Tongue (tissue), 2 donors: ENCODE results near the gene RFXANK. TPM values are rescaled to one million over a fixed set of nuclear protein-coding genes. Genes with fewer than 3 reads are reported as not detected.
A peak's percentile ranks its signal among the peaks of the same experiment; 100 is the strongest.
"Not testable (repeated sequence)": the region's sequence is repeated elsewhere in the genome, so short reads cannot be mapped to it uniquely, and the experiment has no call there.

Experiments
- DNase-seq: peaks from one replicate; pipeline ENCODE4 v3.0.0-alpha.2; 2015
- total RNA-seq: library from RNA; depleted of rRNA; stranded (reverse); fragments of >200 nt; gene quantifications from one replicate; pipeline ENCODE4 v1.2.3, GENCODE V29; 2014

The RFXANK gene
- total RNA-seq, 1 donor from 2014 or later, result 24.0 TPM

GRCh38 chr19:19206938-19207337 lies 14.9 kb downstream of the RFXANK start:
- no peak for DNase-seq

- no peak for DNase-seq
Observed at GRCh38 chr19:19207637-19208572, 15.8 kb downstream of the RFXANK start.

DNA sequence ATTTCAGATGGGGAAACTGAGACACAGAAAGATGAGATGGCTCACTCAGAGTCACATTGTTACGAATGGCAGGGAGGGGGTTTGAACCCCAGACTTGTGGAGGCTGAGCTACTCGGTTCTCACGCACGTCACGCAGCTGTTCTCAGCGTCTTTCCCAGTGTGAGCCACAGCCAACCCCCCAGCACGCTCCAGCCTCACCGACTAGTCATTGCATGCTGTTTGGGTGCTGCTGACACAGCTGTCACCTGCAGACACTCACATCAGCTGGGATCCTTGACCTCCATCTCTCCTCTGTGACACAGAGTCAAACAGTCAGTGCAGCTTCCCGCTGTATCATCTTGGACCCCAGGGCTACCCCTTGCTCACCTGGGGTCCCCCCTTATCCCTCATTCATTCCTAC lies 17.3 kb downstream of the RFXANK start:
- DNase-seq, result no peak

GRCh38 chr19:19211499-19212420 lies 19.7 kb downstream of the RFXANK start, which contains the start of gene NCAN:
NCAN (plus strand) TSS chr19:19211958; CDS start chr19:19216954, 4,996 bp downstream.
- DNase-seq, result no peak

DNA sequence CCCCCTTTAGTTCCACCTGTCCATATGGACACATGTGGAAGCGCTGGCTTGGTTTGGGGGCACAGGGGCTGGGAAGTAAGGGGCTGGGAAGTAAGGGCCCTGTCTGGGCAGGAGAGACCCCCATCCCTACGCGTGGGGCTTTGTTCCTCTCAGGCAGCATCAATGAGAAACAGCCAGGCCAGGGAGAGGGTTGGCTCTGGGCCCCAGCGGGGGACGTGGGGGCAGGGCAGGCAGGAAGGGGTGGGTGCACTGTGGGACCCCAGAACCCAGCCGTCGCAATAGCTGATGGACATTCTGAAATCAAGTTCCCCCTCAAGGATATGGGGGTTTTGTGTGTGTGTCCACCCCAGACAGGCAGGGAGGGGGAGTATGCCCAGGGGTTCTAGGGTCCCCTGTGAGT lies 20.9 kb downstream of the RFXANK start:
- no peak for DNase-seq

DNA sequence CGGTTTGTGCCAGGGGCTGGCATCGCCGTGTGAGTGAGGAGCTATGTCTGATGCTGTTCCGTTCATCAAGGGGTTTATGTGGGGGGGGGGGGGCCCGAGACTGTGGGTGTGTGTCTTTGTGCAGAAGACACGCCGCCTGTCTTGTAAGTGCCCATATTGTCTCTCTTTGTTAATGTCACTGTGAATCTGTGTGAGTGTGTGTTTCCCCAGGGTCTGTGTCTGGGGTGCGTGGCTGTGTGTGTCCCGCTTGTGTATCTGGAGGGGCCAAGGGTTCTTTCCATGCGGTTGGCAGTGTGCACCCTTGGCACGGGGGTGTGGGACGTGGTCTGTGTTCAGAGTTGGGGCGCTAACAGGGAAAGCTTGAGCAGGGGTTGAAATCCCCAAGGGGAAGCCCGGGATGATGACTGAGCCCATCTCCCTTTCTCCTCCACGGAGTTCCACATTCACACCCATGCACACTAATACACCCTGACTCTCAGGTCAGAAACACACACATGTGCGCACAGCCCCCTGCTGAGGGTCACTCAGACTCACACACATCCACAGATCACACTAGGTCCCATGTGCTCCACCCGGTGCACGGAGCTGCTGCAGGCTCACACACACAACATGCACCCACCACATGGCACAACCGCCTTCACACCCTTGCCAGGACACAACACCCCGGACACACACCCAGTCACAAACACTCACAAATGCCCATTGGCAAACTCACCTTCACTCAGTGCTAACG lies 21.5 kb downstream of the RFXANK start:
- DNase-seq, result no peak

- no peak for DNase-seq
Observed at GRCh38 chr19:19214159-19214490, 22.1 kb downstream of the RFXANK start.

GRCh38 chr19:19214892-19215291 lies 22.8 kb downstream of the RFXANK start:
- DNase-seq, result peak; percentile 85

DNA sequence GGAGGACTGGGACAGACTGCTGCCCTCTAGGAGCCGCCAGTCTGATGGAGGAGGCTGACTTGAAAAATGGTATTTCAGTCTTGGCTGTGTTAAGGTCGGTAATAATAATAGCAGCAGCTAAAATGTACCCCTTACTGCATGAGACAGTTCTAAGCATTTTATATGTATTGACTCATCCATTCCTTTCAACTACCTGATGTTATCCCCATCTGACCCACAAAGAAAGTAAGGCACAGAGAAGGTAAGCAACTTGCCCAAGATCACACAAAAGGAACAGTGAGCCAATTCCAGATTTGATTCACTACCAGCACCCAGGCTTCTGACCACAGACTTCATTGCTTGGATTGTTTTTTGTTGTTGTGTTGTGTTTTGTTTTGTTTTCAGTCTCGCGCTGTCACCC lies 23.7 kb downstream of the RFXANK start:
- no peak for DNase-seq

GRCh38 chr19:19217099-19217498 lies 25.0 kb downstream of the RFXANK start:
- no peak for DNase-seq

GRCh38 chr19:19218911-19219310 lies 26.9 kb downstream of the RFXANK start:
- DNase-seq, result no peak

GRCh38 chr19:19221000-19221399 lies 28.9 kb downstream of the RFXANK start:
- not testable (repeated sequence) for DNase-seq

GRCh38 chr19:19223060-19223459 lies 31.0 kb downstream of the RFXANK start:
- DNase-seq, result no peak

DNA sequence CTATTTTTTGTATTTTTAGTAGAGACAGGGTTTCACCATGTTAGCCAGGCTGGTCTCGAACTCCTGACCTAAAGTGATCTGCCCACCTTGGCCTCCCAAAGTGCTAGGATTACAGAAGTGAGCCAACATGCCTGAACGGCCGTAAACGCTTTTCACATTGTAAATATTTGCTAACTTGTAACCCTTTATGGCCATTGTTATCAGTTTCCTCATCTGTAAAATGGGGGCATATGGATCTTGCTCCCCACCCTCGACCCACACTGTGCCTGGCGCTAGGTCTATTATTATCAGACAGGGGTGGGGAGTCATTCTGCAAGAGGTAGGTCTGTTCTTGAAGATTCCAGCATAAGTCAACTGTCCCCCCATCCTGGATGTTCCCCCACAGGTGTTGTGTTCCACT lies 31.6 kb downstream of the RFXANK start:
- DNase-seq, result no peak

DNA sequence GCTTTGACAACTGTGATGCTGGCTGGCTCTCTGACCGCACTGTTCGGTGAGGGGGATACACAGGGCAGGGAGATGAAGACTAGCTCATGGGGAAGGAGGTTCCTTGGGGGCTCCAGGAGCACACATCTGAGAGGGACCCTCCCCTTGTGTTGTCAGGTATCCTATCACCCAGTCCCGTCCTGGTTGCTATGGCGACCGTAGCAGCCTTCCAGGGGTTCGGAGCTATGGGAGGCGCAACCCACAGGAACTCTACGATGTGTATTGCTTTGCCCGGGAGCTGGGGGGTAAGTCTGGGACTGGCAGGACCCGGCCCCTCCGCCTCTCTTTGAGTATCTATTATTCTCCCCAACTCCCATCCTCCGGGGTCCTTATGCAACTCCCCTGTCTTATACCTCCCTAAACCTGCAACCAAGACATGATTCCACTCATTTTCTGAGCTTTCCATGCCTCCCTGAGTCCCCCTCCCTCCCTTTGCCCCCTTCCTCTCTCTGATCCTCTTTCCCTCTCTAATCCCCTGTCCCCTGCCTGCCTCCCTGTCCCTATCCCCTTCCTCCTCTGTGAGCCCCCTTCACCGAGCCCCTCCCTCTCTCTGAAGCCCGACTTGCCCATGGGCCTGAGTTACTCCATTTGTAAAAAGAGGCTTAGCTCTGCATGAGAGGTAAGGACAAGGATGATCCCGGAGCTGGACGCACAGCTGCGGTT lies 32.2 kb downstream of the RFXANK start:
- DNase-seq, result no peak

- DNase-seq, result peak; percentile 43
Observed at GRCh38 chr19:19224852-19225494, 32.9 kb downstream of the RFXANK start.

DNA sequence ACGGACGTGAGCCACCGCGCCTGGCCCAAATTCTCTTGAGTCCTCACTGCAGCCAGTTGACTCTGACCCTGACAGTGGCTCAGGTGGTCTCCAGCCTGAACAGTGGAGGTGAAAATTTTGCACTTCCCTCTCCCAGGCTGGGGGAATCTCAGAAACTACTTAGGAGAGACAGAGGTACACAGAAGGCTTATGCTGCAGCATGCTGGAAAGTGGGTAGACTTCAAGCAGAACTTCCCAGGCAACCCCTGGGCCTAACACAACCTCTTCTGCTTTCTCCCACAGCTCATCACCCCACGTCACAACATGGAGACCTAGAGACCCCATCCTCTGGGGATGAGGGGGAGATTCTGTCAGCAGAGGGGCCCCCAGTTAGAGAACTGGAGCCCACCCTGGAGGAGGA lies 34.1 kb downstream of the RFXANK start:
- DNase-seq, result no peak

- DNase-seq, result no peak
Observed at GRCh38 chr19:19226663-19227062, 34.6 kb downstream of the RFXANK start.

DNA sequence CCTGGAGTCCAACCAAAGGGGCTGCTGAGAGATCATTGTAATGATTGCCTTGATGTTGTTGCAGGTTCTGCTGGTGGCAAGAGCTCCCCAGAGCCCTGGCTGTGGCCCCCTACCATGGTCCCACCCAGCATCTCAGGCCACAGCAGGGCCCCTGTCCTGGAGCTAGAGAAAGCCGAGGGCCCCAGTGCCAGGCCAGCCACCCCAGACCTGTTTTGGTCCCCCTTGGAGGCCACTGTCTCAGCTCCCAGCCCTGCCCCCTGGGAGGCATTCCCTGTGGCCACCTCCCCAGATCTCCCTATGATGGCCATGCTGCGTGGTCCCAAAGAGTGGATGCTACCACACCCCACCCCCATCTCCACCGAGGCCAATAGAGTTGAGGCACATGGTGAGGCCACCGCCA lies 35.2 kb downstream of the RFXANK start:
- DNase-seq, result no peak

DNA sequence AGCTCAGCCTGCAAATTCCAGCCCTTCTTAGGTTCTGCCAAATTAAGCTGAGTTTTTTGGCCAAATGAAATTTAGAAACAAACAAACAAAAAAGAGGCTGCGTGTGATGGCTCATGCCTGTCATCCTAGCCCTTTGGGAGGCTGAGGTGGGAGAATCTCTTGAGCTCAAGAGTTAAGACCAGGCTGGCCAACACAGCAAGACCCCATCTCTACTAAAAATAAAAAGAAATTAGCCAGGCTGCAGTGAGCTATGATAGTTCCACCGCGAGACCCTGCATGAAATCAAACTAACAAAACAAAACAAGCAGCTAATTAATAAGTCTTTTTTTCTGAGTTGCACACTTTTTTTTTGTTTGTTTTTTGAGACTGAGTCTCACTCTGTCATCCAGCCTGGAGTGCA lies 37.6 kb downstream of the RFXANK start:
- DNase-seq, result no peak

DNA sequence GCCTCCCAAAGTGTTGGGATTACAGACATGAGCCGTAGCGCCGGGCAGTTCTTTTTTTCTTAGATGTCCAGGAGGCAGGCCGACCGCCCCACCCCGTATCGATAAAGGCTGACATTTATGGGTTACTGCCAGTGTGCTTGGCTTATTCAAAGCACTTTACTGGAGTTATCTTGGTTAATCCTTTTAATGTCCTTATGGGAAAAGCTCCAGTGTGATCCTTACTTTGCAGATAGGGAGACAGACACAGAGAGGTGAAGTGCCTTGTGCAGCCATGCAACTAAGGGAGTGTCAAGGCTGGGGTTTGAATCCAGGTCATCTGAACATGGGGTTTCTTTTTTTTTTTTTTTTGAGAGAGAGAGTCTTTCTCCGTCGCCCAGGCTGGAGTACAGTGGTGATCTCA lies 38.9 kb downstream of the RFXANK start:
- no peak for DNase-seq
